DMS 273 (cell line): ENCODE measurements around the gene FAT1.
"Not testable (repeated sequence)": the region's sequence is repeated elsewhere in the genome, so short reads cannot be mapped to it uniquely, and the experiment has no call there.

ENCODE experiments used
- DNase-seq: peaks from one replicate; lab custom pipeline; 2025; ENCODE audit not compliant: unreplicated experiment; lab: John Stamatoyannopoulos, UW

The FAT1 gene

DNA sequence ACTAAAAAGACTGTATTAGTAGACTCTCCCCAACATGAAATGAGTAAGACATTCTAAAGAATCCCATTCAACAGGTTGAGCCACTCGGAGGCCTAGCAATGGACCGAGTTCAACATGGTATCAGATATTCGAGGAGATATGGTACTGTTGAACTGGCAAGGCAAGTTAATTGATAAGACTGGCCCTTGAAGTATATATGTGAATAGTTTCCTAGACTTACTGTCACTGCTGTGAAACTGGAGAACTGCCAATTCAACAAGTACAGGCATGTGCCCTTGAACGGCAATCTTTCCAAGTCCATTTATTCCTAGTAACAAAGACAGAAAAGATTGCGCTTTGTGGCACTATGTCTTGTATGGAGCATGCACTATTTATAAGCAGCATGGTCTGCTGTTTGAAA, 24.4 kb downstream of the FAT1 start:
- DNase-seq = peak; percentile 8

- DNase-seq = no peak
These were observed 25.1 kb downstream of the FAT1 start for GRCh38 chr4:186698525-186698924.

- no peak for DNase-seq
These were observed 25.6 kb downstream of the FAT1 start for GRCh38 chr4:186698028-186698427.

DNA sequence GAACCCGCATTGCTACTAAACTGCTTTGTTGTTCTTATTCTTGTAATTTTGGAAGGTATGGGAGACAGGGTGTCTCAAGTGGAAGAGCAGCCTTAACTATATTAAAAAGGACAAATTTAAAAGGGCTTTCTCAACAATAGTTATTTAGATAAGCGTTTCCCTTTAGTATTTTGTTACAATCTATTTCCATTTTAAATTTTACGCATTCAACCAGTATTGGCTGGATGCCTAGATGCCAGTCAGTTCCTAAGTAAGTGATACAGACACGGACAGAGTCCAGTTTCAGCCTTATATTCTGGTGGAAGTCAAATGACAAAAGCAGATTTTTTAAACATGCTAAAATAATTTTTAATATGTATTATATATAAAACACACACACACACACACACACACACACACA, 28.3 kb downstream of the FAT1 start:
- no peak for DNase-seq

DNA sequence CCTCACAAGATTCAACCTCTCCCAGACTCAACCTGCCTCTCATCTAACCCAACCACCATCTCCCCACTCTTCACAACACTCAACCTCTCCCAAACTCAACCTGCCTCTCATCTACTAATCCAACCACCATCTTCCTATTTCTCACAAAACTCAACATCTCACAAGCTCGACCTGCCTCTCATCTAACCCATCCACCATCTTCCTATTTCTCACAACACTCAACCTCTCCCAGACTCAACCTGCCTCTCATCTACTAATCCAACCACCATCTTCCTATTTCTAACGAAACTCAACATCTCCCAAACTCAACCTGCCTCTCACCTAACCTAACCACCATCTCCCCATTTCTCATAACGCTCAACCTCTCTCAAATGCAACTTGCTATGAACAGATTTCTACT, 29.8 kb downstream of the FAT1 start:
- no peak for DNase-seq

- peak; percentile 2 for DNase-seq
These were observed 30.4 kb downstream of the FAT1 start for GRCh38 chr4:186693159-186693815.

GRCh38 chr4:186691396-186691795, 32.3 kb downstream of the FAT1 start:
- no peak for DNase-seq

- DNase-seq = no peak
These were observed 34.2 kb downstream of the FAT1 start for GRCh38 chr4:186689476-186689875.

GRCh38 chr4:186688150-186688943, 35.3 kb downstream of the FAT1 start:
- no peak for DNase-seq

DNA sequence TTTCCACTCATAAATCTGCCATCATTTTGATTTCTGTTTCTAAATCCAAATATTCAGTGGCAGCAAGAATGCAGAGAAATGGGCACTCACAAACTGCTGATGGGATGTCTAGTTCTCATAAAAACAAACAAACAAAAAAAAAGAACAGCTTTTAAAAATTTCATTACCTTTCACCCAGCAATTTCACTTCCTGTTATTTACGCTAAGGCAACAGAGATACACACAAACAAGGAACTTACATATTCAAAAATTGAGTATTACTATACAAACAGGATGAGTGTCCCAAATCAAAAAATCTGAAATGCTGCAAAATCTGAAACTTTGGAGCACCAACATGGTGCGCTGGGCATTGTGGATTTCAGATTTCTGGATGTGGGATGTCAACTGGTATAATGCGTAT, 36.4 kb downstream of the FAT1 start:
- no peak for DNase-seq

GRCh38 chr4:186685767-186686183, 37.9 kb downstream of the FAT1 start:
- no peak for DNase-seq

DNA sequence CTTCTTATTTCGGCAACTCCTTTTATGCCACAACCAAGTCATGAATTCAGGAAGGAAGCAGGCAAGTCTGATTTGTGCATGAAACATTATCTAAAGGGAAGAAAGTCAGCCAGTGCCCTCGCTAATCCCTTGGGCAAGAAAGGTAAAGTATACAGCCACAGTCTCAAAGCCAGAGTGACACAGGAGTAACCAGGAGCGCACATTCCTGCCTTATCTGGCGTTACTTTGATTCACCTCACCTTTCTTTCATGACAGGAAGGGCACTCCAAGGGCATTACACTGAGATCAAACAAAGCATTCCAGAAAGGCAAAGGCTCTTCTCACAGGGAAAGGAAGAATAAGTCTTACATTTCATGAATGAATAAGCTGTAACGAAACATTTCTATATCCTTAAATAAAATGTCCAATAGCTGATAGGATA, 38.8 kb downstream of the FAT1 start:
- no peak for DNase-seq

- DNase-seq = no peak
These were observed 39.4 kb downstream of the FAT1 start for GRCh38 chr4:186684220-186684619.

GRCh38 chr4:186680641-186681040, 43.0 kb downstream of the FAT1 start:
- no peak for DNase-seq

- no peak for DNase-seq
These were observed 47.0 kb downstream of the FAT1 start for GRCh38 chr4:186676531-186677161.

GRCh38 chr4:186669735-186670134, 53.9 kb downstream of the FAT1 start:
- no peak for DNase-seq

- peak; percentile 29 for DNase-seq
These were observed 54.4 kb downstream of the FAT1 start for GRCh38 chr4:186669159-186669731.

GRCh38 chr4:186666750-186667149, 56.9 kb downstream of the FAT1 start:
- DNase-seq = no peak

DNA sequence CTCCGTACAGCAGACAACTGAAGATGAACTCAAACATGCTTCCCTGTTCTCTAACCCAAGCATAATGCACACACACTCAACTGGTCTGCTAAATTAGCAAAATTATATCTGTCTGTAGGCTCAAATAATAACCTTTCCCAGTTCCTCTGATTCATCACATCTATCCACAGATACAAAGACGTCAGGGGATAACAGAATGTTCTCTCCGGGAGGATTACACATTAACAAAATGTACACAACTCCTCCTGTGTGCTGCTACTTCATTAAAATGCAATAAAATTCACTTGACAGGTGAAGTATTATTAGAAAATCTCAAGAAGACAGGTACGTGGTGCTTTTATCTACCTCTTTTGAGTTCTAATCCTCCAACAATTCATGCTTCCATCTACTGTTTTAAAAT, 57.4 kb downstream of the FAT1 start:
- no peak for DNase-seq

GRCh38 chr4:186660403-186660802, 63.3 kb downstream of the FAT1 start:
- no peak for DNase-seq

DNA sequence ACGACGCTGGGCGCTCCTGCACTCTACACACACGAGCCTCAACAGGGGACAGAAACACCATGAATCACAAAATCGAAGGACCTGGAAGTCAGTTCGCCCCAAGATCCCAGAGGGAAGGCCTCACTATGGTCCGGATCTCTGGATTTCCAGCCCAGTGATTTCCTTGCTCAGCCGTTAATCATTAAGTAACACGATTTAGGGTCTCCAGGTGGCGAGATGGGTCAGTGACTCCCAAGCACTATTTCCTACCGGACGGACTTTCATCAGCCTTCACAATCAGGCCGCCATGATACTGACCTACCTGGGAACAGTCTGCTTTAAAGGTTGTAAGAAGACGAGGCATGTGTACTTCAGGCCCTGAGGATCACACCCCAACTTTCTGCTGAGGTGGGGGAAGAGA, 63.7 kb downstream of the FAT1 start:
- no peak for DNase-seq

DNA sequence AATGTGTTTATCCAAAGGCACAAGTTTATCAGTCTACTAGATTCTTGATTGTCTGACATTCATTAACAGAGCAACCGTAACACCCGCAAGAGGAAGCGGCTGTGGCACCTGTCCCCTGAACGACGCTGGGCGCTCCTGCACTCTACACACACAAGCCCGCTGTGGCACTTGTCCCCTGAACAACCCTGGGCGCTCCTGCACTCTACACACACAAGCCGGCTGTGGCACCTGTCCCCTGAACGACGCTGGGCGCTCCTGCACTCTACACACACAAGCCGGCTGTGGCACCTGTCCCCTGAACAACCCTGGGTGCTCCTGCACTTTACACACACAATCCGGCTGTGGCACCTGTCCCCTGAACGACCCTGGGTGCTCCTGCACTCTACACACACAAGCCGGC, 64.2 kb downstream of the FAT1 start:
- not testable (repeated sequence) for DNase-seq
